KOPT-K1 (cell line): ENCODE results near the gene TGM3.

Experiments used
- H3K27ac ChIP-seq: fragments of 200-600 bp; sonication (generic); 2 replicates; pipeline ENCODE4 v1.5.1; 2016; ENCODE audit warnings: antibody characterized with exemption, mild to moderate bottlenecking, low read depth, low read length; ENCODE audit not compliant: poor library complexity, severe bottlenecking
- H3K36me3 ChIP-seq: fragments of 200-600 bp; sonication (generic); 2 replicates; pipeline ENCODE4 v1.5.1; 2017; ENCODE audit warnings: antibody characterized with exemption, mild to moderate bottlenecking, low read length, moderate library complexity; ENCODE audit not compliant: insufficient read depth
- H3K9me3 ChIP-seq: fragments of 200-600 bp; sonication (generic); 2 replicates; pipeline ENCODE4 v1.5.1; 2017; ENCODE audit warnings: antibody characterized with exemption, low read length, mild to moderate bottlenecking; ENCODE audit not compliant: insufficient read depth, poor library complexity, severe bottlenecking

TGM3 gene

DNA sequence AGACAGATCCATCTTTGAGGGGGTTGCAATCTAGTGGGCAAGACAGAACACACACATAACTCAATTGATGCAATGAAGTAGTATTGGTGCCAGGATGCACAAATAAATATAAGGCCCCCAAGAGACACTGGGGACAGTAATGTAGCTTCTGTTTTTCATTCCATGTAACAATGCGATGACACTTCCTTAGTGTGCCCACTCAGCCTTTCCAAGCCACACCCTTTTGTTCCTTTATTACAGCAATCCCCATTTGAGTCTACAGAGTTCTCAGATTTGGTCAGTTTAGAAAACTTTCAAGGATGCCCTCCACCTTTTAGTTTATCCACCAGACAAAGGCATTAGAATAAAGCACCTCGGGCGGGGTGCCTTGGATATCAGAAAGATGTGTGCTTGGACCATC is 15.5 kb downstream of the TGM3 start:
- no peak overlapping the region for H3K27ac ChIP-seq

DNA sequence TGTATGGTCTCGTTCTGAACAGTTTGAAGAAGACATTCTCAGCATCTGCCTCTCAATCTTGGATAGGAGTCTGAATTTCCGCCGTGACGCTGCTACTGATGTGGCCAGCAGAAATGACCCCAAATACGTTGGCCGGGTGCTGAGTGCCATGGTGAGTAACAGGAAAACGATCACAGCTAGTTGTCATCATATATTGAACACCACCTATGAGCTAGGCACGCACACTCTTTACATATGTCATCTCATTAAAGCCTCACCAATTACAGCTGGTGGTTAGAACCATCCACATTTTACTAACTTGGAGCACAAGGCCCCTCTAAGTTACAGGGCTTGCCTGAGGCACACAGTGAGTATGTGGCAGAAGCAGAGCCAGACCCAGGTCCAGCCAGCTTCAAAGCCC is 17.1 kb downstream of the TGM3 start:
- Histone ChIP-seq H3K9me3 (no peaks in the 10 kb centered on the region), H3K36me3 (no peaks in the 10 kb centered on the region), H3K27ac (no peak overlapping the region)

More for the DNA sequence above, 15.5 kb downstream of the TGM3 start:
- Histone ChIP-seq H3K36me3 (no peaks in the 10 kb centered on the region), H3K9me3 (no peaks in the 10 kb centered on the region)

DNA sequence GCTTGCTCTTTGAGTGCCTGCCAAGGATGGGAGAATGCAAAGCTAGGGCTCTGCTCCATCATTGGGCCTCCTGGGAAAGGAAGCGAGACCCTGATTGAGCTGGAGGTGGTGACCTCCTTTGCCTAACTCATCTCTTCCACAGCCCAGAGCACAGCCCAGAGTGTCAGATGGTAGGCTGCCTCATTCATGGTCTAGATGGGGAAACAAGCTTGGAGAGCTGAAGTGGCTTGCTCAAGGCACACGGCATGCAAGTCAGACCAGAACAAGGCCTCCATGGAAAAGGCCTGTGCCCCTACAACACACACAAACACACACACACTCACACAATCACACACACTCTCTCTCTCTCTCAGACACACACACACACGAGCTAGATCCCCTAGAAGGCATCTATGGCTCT is 17.5 kb downstream of the TGM3 start:
- Histone ChIP-seq H3K9me3 (no peaks in the 10 kb centered on the region), H3K27ac (no peak overlapping the region)

GRCh38 chr20:2314759-2315439 is 19.1 kb downstream of the TGM3 start:
- H3K9me3 ChIP-seq, result peaks cover 7% of the 10 kb centered on the region
- H3K27ac ChIP-seq, result no peak overlapping the region
- H3K36me3 ChIP-seq, result no peaks in the 10 kb centered on the region

More for the DNA sequence above, 17.5 kb downstream of the TGM3 start:
- no peaks in the 10 kb centered on the region for H3K36me3 ChIP-seq

DNA sequence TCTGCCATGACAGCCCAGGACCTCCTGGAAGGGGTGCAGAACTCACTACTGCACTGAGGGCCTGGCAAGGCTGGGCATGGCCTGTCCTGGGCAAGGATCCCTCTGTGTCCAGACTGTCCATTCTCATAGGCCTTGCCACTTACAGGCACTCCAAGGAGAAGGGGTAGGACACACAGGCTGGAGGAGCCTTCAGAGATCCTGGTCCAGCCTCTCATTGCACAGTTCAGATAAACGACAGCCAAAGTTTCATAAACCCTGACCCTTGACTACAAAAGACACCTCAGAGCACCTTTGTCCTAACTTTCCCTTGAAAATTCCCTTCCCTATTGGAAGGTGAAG is 19.6 kb downstream of the TGM3 start:
- Histone ChIP-seq H3K9me3 (peaks cover 7% of the 10 kb centered on the region), H3K27ac (no peak overlapping the region), H3K36me3 (no peaks in the 10 kb centered on the region)

- peaks cover 7% of the 10 kb centered on the region for H3K9me3 ChIP-seq
- no peaks in the 10 kb centered on the region for H3K36me3 ChIP-seq
Observed at GRCh38 chr20:2316847-2317495, 21.2 kb downstream of the TGM3 start.

DNA sequence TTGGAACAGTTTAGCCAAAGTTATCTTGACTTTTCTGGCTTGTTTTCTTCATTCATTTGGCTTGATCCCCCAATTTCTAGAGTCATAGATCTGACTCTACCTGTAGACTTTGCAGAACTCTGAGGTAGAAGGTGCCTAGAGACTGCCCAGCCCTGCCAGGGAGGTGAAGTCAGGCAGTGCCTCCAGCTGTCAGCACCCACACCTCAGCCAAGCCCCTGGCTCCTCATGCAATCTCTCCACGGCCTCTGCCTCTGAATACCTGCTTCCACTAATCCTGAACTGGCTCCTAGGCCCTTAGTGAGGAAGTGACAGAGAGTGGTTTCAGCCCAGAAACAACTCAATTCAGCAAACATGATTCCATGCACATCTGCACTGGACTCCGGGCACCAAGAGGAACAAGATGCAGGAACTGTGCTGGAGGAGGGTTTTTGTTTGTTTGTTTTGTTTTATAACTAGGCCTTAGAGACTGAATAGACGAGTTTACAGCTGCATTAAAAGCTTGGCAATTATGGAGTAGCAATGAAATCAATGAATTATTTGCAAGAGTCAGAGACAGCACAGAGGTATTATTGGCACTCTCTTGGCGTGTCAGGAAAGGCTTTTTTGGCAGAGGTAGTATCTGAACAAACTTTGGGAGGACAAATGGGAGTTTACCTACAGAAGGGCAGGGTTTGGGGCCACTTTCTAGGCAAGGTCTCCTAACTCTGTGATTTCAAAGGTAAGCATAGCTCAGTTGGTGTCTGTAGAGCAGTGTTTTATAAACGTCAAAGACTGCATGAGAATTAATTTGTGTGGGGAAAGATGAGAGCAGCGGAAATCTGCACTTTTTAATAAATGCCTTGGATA is 25.2 kb downstream of the TGM3 start:
- peaks cover 7% of the 10 kb centered on the region for H3K9me3 ChIP-seq
- no peaks in the 10 kb centered on the region for H3K36me3 ChIP-seq
- H3K27ac ChIP-seq, result no peak overlapping the region

More at GRCh38 chr20:2316847-2317495, 21.2 kb downstream of the TGM3 start:
- no peak overlapping the region for H3K27ac ChIP-seq

- peaks cover 7% of the 10 kb centered on the region for H3K9me3 ChIP-seq
- H3K27ac ChIP-seq, result no peak overlapping the region
- no peaks in the 10 kb centered on the region for H3K36me3 ChIP-seq
Observed at GRCh38 chr20:2323051-2323450, 27.2 kb downstream of the TGM3 start.

GRCh38 chr20:2326046-2326445 is 30.2 kb downstream of the TGM3 start:
- no peaks in the 10 kb centered on the region for H3K36me3 ChIP-seq
- H3K27ac ChIP-seq, result no peak overlapping the region
- H3K9me3 ChIP-seq, result no peaks in the 10 kb centered on the region

DNA sequence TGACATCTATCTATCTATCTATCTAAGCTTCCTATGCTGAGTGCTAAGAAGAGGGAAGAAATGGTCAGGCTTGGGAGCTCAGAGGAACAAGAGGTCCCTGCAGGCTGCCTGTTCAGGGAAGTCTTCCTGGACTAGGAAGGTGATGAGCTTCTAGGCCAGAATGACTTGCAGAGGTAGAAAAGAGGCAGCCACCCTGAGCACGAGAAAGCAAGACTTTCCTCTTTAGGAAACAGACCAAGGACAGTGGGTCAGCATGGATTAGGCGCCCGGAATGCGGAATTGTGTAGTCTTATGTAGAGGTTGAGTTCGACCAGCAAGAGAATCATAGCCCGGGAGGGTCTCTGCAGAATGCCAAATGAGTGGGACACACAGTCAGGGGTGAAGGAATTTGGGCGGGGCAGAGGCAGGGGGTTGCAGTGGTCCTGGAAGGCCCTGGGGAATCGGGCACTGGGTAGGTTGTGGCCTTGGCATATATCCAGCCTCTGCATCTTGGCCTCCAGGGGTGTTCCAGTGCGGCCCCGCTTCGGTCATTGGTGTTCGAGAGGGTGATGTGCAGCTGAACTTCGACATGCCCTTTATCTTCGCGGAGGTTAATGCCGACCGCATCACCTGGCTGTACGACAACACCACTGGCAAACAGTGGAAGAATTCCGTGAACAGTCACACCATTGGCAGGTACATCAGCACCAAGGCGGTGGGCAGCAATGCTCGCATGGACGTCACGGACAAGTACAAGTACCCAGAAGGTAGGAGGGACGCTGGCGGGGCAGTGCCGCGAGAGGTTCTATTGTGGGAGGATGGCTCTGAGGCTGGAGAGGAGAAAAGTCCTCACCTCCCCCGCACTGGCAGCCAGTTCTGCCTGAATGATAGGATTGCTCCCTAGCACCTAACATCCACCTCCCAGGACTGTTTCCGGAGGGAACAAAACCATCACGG is 32.1 kb downstream of the TGM3 start:
- Histone ChIP-seq H3K27ac (no peak overlapping the region), H3K9me3 (no peaks in the 10 kb centered on the region), H3K36me3 (no peaks in the 10 kb centered on the region)

GRCh38 chr20:2329286-2329685 is 33.5 kb downstream of the TGM3 start:
- H3K27ac ChIP-seq, result no peak overlapping the region
- H3K36me3 ChIP-seq, result no peaks in the 10 kb centered on the region
- no peaks in the 10 kb centered on the region for H3K9me3 ChIP-seq

DNA sequence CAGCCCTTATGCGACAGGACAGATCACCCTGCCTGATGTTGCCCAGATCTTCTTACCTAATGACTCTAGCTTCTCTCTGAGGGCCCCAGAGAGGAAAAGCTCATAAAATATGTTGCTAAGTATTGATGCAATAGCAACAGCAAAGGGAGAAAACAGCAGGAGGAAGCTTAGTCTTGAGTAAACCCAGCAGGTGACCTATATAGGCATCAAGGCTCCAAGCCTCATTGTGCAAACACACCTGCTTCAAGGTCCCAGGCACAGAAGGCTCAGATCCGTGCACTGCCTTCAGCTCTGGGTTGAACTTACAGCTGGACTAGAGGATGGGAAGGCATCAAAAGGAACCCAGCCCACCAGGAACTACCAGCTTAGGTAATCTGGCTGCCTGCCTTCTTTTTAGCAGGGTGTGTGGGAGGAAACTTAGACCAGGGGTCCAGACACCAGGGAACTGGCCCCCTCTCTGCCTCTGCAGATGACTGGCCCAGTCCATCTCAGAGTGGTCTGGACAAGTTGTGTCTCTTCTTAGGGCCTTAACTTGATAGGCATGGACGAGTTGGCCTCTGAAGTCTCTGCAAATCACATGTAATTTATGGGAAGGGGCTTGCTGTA is 34.4 kb downstream of the TGM3 start:
- Histone ChIP-seq H3K27ac (no peak overlapping the region), H3K9me3 (no peaks in the 10 kb centered on the region), H3K36me3 (no peaks in the 10 kb centered on the region)

DNA sequence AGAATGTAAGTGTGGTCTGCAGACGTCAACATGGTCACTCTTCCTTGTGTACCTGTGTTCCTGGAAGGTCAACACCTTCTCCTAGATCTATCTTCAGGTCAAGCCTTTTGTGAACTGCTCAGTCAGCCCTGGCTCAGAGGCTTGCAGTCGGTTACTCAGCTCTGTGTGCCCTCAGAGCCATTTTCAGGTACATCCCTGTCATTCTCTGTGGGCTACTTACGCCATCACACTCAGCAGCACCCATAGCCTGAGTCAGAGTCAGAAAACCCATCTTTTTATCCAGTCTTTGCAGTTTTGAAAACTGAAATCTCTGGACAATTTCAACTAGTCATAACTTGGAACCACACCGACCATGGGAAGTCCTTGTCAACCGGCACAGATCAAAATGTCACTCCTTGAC is 35.3 kb downstream of the TGM3 start:
- no peak overlapping the region for H3K27ac ChIP-seq
- H3K9me3 ChIP-seq, result no peaks in the 10 kb centered on the region
- H3K36me3 ChIP-seq, result no peaks in the 10 kb centered on the region

- Histone ChIP-seq H3K27ac (no peak overlapping the region), H3K36me3 (no peaks in the 10 kb centered on the region), H3K9me3 (no peaks in the 10 kb centered on the region)
Observed at GRCh38 chr20:2331901-2332565, 36.2 kb downstream of the TGM3 start.
